HG03575 (cell line): ENCODE results near the gene URB1.
"Not testable (repeated sequence)": the region's sequence is repeated elsewhere in the genome, so short reads cannot be mapped to it uniquely, and the experiment has no call there.

Experiments used
- ATAC-seq: cut with Tn5 transposase; IDR thresholded peaks from one replicate; pipeline ENCODE4 v1.9.1; 2021; ENCODE audit not compliant: unreplicated experiment, insufficient number of reproducible peaks, low FRiP score; ENCODE audit errors: extremely low read depth

Gene URB1

DNA sequence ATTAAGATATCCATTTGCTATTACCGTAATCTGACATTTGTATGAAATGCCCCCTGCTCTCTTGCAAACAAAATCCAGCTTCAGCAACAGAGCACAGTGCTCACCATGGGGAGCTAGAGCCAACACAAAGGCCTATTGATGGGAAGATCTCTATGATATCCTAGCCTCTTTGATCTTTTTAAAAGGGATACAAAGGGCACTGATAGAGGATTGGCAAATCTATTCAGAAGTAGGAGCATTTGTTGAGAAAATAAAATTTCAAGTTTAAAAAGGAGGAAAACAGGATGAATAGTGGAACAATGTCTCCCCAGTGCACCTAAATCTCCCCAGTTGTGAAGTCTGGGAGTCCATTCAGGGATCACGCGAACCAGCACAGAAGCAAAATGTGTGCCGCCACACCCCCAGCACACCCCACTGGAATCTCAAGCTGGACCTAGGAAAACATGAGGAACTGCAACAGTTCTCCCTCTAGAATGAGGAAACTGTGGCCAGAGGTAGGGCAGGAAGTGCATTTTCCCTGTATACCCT is 62.0 kb downstream of the URB1 start:
- ATAC-seq: no peak

DNA sequence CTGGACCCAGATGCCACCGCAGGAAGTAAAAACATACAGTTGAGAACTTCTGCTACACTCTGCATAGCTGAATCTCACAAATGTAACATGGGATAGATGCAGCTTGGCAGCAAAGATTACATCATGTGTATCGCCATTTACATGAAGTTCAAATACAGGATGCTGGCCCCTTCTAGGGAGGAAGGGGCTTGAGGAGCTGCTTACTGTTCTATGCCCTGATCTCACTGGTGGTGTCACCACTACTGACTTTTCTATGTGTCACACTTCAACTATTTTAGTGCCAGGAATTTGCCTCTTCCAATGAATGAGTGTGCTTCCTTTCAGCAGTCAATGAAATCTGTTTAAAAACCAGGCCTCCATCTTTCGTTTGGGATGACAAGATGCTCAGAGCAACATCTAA is 63.0 kb downstream of the URB1 start:
- ATAC-seq: no peak

- ATAC-seq: no peak
These were observed 63.5 kb downstream of the URB1 start for GRCh38 chr21:32329331-32329730.

GRCh38 chr21:32328595-32328994 is 64.2 kb downstream of the URB1 start:
- ATAC-seq: no peak

DNA sequence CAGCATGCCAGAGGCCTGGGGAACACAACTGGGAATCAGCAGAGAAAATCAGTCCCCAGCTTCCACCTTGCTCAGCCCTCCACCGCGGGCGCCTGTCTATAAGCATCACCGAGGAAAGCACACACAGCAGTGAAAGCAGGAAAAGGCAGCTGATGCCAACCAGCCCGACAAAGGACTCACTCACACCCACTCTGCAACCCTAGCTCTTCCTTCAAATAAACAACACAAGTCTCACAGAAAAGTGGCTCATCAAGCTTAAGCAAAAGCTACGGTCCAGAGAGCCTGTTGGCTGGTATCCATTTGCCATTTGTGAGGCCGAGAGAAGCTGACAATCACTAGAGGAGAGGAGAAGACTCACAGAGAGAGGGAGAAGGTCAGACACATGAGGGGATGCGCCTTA is 67.1 kb downstream of the URB1 start:
- ATAC-seq: no peak

- ATAC-seq: no peak
These were observed 70.1 kb downstream of the URB1 start for GRCh38 chr21:32322676-32323075.

- no peak for ATAC-seq
These were observed 70.7 kb downstream of the URB1 start for GRCh38 chr21:32322103-32322502.

GRCh38 chr21:32321480-32321879 is 71.3 kb downstream of the URB1 start:
- no peak for ATAC-seq

- no peak for ATAC-seq
These were observed 72.1 kb downstream of the URB1 start for GRCh38 chr21:32320726-32321125.

DNA sequence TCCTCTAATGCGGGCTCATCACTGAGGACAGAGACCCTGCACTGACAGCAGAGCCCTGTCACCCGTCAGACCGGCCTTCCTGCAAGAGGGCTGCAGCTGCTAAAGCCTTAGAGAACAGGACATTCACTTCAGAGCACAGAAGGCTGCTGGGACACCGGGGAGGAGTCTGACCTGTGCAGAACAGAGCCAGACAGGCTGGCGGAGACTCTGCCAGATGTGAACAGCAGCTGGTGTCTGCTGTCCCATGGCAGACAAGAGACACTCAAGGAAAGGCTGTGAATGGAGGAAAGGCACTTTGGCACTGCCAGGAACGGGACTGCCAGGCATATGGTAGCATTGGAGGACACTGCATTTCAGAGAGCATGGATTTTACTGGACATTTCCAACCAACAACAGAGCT is 72.8 kb downstream of the URB1 start:
- no peak for ATAC-seq

DNA sequence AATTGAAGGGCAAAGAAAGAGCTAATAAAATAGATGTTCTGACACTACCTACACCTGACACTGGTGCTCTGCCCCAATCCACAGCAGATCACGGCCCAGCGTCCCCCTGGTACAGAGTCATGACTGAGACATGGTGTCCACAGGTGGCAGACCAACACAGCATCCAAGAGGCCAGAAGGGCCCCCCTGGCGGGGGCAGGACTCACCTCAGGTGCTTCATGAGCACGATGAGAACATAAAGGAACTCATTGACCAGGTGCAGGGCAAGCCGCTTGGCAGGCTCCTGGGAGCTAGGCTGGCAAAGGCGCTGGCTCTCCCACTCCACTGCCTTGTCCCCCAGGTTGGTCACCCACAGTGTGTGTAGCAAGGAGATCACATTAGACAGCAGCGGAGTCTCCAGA is 73.8 kb downstream of the URB1 start:
- no peak for ATAC-seq

DNA sequence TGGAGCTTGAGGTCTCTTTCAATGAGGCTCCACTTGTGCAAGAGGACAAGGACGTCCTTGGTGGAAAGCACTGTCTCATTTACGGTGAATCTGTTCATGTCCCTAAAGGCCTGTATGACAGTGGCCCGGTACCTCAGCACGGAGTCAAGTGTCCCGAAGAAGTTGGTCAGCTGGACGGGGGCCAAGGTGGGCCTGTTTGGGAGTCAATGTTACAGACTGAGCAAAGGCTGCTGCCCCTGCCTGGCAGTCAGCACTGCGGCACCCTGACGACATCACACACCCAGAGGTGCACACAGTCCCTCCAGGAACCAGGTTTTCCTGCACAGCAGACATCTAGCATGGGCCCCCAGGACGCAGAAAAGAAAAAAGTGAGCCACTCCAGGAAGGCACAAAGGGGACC is 75.1 kb downstream of the URB1 start:
- no peak for ATAC-seq

DNA sequence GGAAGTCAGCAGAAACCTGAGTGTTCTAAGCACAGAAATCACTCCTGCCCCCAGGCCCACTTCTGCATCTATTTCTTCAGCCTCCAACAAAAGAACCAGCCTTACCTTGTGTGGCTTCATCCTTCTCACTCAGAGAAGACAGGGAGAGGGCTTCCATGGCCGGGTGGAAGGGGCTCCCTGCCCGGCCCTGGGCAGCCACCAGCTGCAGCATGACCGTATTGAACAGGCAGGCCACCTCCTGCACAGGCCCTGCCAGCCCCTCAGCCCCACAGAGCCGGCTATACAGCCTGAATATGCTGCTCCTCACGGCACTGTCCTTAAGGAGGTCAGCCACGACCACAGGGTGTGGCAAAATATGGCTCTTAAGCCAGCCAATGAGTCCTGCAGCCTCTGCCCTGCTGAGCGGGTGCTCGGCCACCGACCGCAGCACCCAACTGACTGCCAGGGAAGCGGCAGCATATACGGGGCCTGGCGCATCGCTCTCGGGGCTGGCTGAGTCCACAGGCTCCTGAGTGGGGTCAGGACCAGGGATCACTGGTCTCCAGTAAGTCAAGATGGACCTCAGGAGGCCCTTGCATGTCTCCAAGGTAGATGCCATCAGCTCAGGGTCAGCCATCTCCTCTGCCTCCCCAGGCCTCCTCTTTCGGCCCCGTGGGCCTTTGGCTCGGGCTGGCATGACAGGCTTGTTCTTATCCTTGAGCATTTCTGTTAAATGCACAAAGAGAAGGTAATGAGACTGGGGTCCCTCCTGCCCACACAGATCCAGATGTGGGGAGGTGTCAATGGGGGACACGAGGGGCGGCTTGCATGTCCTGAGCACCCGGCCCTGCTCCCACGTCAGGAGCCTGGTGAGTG is 76.2 kb downstream of the URB1 start:
- no peak for ATAC-seq

GRCh38 chr21:32315511-32316281 is 77.1 kb downstream of the URB1 start:
- ATAC-seq: no peak

GRCh38 chr21:32314806-32315205 is 78.0 kb downstream of the URB1 start:
- ATAC-seq: no peak

GRCh38 chr21:32312976-32313375 is 79.8 kb downstream of the URB1 start:
- ATAC-seq: no peak

- ATAC-seq: no peak
These were observed 80.5 kb downstream of the URB1 start for GRCh38 chr21:32312326-32312725.

- ATAC-seq: no peak
These were observed 81.2 kb downstream of the URB1 start for GRCh38 chr21:32311621-32312020.

GRCh38 chr21:32310976-32311375 is 81.8 kb downstream of the URB1 start:
- not testable (repeated sequence) for ATAC-seq

- no peak for ATAC-seq
These were observed 82.8 kb downstream of the URB1 start for GRCh38 chr21:32309906-32310460.
